H1 (cell line): Measurements from ENCODE around the gene PRSS50. TPM values are rescaled to one million over a fixed set of nuclear protein-coding genes. Genes with fewer than 3 reads are reported as not detected.
A peak's percentile ranks its signal among the peaks of the same experiment; 100 is the strongest.

ENCODE experiments used
- CTCF ChIA-PET: fragments of 300-600 bp; sonication (Branson Sonifier 250); formaldehyde crosslinking; loops from one replicate; lab custom pipeline; 2021; ENCODE audit not compliant: partially characterized antibody; lab: Charles Lee
- POLR2A ChIA-PET: fragments of 300-600 bp; sonication (Branson Sonifier 250); formaldehyde crosslinking; loops from one replicate; lab custom pipeline; 2021; ENCODE audit warnings: inconsistent platforms; ENCODE audit not compliant: partially characterized antibody; lab: Charles Lee
- DNase-seq, 2 experiments: peaks; one replicate each; pipeline versions ENCODE4 v3.0.0 to v3.0.0-alpha.2; 2010 to 2022; ENCODE audit warnings: low spot score in 2 of 2, low read depth in 1 of 2, mixed read lengths in 1 of 2
- FAIRE-seq: peaks from 2 replicates; lab custom pipeline; 2011; peaks lifted over from hg19 to GRCh38; lab: Jason Lieb, UNC
- H2AFZ ChIP-seq: 2 replicates; pipeline ENCODE4 v1.8.1; 2012; ENCODE audit warnings: low read length, inconsistent platforms
- H2AK5ac ChIP-seq: 2 replicates; pipeline ENCODE4 v1.6.1; 2013; ENCODE audit warnings: low read depth, low read length
- H2BK120ac ChIP-seq: replicated peaks from 2 replicates; pipeline ENCODE3; 2013; ENCODE audit warnings: low read depth, low read length, inconsistent platforms
- H2BK12ac ChIP-seq: 2 replicates; pipeline ENCODE4 v1.6.1; 2013; ENCODE audit warnings: low read depth, low read length
- H2BK15ac ChIP-seq: 2 replicates; pipeline ENCODE4 v1.6.1; 2013; ENCODE audit warnings: low read length
- H2BK20ac ChIP-seq: 2 replicates; pipeline ENCODE4 v1.6.1; 2013; ENCODE audit warnings: low read length
- H2BK5ac ChIP-seq: 2 replicates; pipeline ENCODE4 v1.6.1; 2013; ENCODE audit warnings: low read depth, low read length
- H3K14ac ChIP-seq: 2 replicates; pipeline ENCODE4 v1.6.1; 2013; ENCODE audit warnings: inconsistent platforms; ENCODE audit not compliant: insufficient read length
- H3K18ac ChIP-seq: 2 replicates; pipeline ENCODE4 v1.6.1; 2013; ENCODE audit warnings: low read length; ENCODE audit errors: extremely low read depth
- H3K23ac ChIP-seq: 2 replicates; pipeline ENCODE4 v1.6.1; 2013; ENCODE audit warnings: inconsistent platforms; ENCODE audit not compliant: insufficient read length
- H3K23me2 ChIP-seq: 2 replicates; pipeline ENCODE4 v1.6.1; 2013; ENCODE audit warnings: low read depth, low read length
- H3K27ac ChIP-seq: 2 replicates; pipeline ENCODE4 v1.6.1; 2011; ENCODE audit warnings: low read depth, low read length, inconsistent platforms
- H3K27me3 ChIP-seq, 4 experiments: replicated peaks in 1 of 4; 1 replicate in 1 of 4; 2 replicates in 3 of 4; pipeline versions ENCODE4 v1.6.1 to v1.8.1; 2011 to 2013; ENCODE audit warnings: low read length in 3 of 4, mild to moderate bottlenecking in 3 of 4, inconsistent platforms in 2 of 4, mixed read lengths in 2 of 4, moderate library complexity in 1 of 4; ENCODE audit not compliant: control insufficient read depth in 3 of 4, insufficient read depth in 3 of 4; ENCODE audit errors: extremely low read depth in 1 of 4
- H3K36me3 ChIP-seq, 4 experiments: 2 replicates each; pipeline versions ENCODE4 v1.6.1 to v1.8.1; 2011 to 2013; ENCODE audit warnings: mild to moderate bottlenecking in 4 of 4, low read length in 3 of 4, moderate library complexity in 2 of 4, control low read depth in 1 of 4, inconsistent platforms in 1 of 4; ENCODE audit not compliant: insufficient read depth in 4 of 4, control insufficient read depth in 2 of 4
- H3K4ac ChIP-seq: replicated peaks from 2 replicates; pipeline ENCODE3; 2013; ENCODE audit warnings: low read length, low read depth, mixed read lengths, inconsistent platforms; ENCODE audit not compliant: insufficient read length
- H3K4me1 ChIP-seq, 4 experiments: replicated peaks in 1 of 4; 1 replicate in 1 of 4; 2 replicates in 3 of 4; pipeline versions ENCODE4 v1.6.1 to v1.8.1; 2011 to 2013; ENCODE audit warnings: low read length in 3 of 4, inconsistent platforms in 2 of 4, mixed read lengths in 1 of 4; ENCODE audit not compliant: insufficient read depth in 4 of 4, control insufficient read depth in 3 of 4
- H3K4me2 ChIP-seq, 2 experiments: 2 replicates each; pipeline versions ENCODE4 v1.6.1 to v1.8.1; 2011 to 2013; ENCODE audit warnings: low read depth in 2 of 2, low read length in 2 of 2, control low read depth in 1 of 2, inconsistent platforms in 1 of 2, mild to moderate bottlenecking in 1 of 2; ENCODE audit not compliant: insufficient read depth in 1 of 2
- H3K4me3 ChIP-seq, 4 experiments: fragments of 200-600, 300-600 bp in 1 of 4; sonication (generic), shearing (Covaris generic), sonication (Bioruptor Twin) in 1 of 4; 2 replicates each; pipeline versions ENCODE4 v1.5.1 to v1.8.1; 2011 to 2016; ENCODE audit warnings: low read length in 4 of 4, low read depth in 3 of 4, control low read depth in 2 of 4, inconsistent platforms in 2 of 4, mild to moderate bottlenecking in 2 of 4, mixed read lengths in 1 of 4, moderate library complexity in 1 of 4; ENCODE audit not compliant: insufficient read depth in 2 of 4; ENCODE audit errors: extremely low read depth in 1 of 4
- H3K56ac ChIP-seq: replicated peaks from 2 replicates; pipeline ENCODE3; 2013; ENCODE audit warnings: low read depth, mild to moderate bottlenecking, mixed read lengths, low read length, inconsistent platforms; ENCODE audit not compliant: insufficient read length
- H3K79me1 ChIP-seq: 2 replicates; pipeline ENCODE4 v1.6.1; 2013; ENCODE audit warnings: low read depth, low read length, control low read depth
- H3K79me2 ChIP-seq, 2 experiments: 2 replicates each; pipeline versions ENCODE4 v1.6.1 to v1.8.1; 2012 to 2013; ENCODE audit warnings: low read length in 2 of 2, mild to moderate bottlenecking in 2 of 2, inconsistent platforms in 1 of 2; ENCODE audit not compliant: insufficient read depth in 2 of 2, control insufficient read depth in 1 of 2
- H3K9ac ChIP-seq, 4 experiments: replicated peaks in 1 of 4; 1 replicate in 1 of 4; 2 replicates in 3 of 4; pipeline versions ENCODE4 v1.6.1 to v1.8.1; 2011 to 2013; ENCODE audit warnings: low read depth in 3 of 4, low read length in 3 of 4, control low read depth in 2 of 4, mild to moderate bottlenecking in 2 of 4, moderate library complexity in 2 of 4, inconsistent platforms in 1 of 4; ENCODE audit errors: extremely low read depth in 1 of 4
- H3K9me3 ChIP-seq, 2 experiments: 2 replicates each; pipeline versions ENCODE4 v1.6.1 to v1.8.1; 2012 to 2013; ENCODE audit warnings: mild to moderate bottlenecking in 2 of 2, moderate library complexity in 2 of 2, control low read depth in 1 of 2, inconsistent platforms in 1 of 2, low read depth in 1 of 2, low read length in 1 of 2, mixed read lengths in 1 of 2; ENCODE audit not compliant: insufficient read depth in 2 of 2
- H4K20me1 ChIP-seq, 2 experiments: replicated peaks in 1 of 2; 2 replicates each; pipeline versions ENCODE3 to v1.8.1; 2011 to 2013; ENCODE audit warnings: inconsistent platforms in 2 of 2, low read length in 2 of 2, mild to moderate bottlenecking in 1 of 2; ENCODE audit not compliant: insufficient read depth in 2 of 2, control insufficient read depth in 1 of 2
- H4K5ac ChIP-seq: 2 replicates; pipeline ENCODE4 v1.6.1; 2013; ENCODE audit warnings: low read length, low read depth, mixed read lengths, inconsistent platforms; ENCODE audit not compliant: insufficient read length
- H4K8ac ChIP-seq: 2 replicates; pipeline ENCODE4 v1.8.0; 2013; ENCODE audit warnings: mild to moderate bottlenecking, moderate library complexity, low read length, inconsistent platforms; ENCODE audit not compliant: insufficient read depth; ENCODE audit errors: extremely low read depth
- H4K91ac ChIP-seq: replicated peaks from 2 replicates; pipeline ENCODE3; 2013; ENCODE audit warnings: low read length, mixed read lengths, inconsistent platforms; ENCODE audit not compliant: insufficient read length
- BACH1 ChIP-seq: IDR thresholded peaks from 2 replicates; pipeline ENCODE4 v1.6.1; 2012; ENCODE audit warnings: low read length, improper control_type of control experiment
- HDAC6 ChIP-seq: IDR thresholded peaks from one replicate; pipeline ENCODE4 v1.7.1; 2012; ENCODE audit warnings: low read depth, mild to moderate bottlenecking, inconsistent platforms, low read length, moderate library complexity
- JUND ChIP-seq: IDR thresholded peaks from 2 replicates; pipeline ENCODE4 v1.6.1; 2011; ENCODE audit warnings: mild to moderate bottlenecking, improper control_type of control experiment, low read length
- MAFK ChIP-seq: IDR thresholded peaks from 2 replicates; pipeline ENCODE4 v1.6.1; 2012; ENCODE audit warnings: low read depth, mild to moderate bottlenecking, improper control_type of control experiment, low read length
- PHF8 ChIP-seq: fragments of 200-600 bp; sonication (generic); conservative IDR thresholded peaks from 2 replicates; pipeline ENCODE4 v1.7.1; 2012; ENCODE audit warnings: low read depth, mild to moderate bottlenecking, inconsistent platforms, low read length, moderate library complexity
- RAD21 ChIP-seq, 2 experiments: IDR thresholded peaks in 1 of 2; conservative IDR thresholded peaks in 1 of 2; 2 replicates each; pipeline ENCODE4 v1.6.1; 2011; ENCODE audit warnings: low read depth in 2 of 2, low read length in 2 of 2, improper control_type of control experiment in 1 of 2, inconsistent platforms in 1 of 2, mild to moderate bottlenecking in 1 of 2, moderate library complexity in 1 of 2
- SP1 ChIP-seq: IDR thresholded peaks from 2 replicates; pipeline ENCODE4 v1.6.1; 2011; ENCODE audit warnings: low read depth, low read length
- WGBS, 2 experiments: shearing (Covaris generic) in 1 of 2; methylation state at CpG; one replicate each; pipeline versions ENCODE4 v1.1.6 to v1.1.7; 2013 to 2015; ENCODE audit warnings: low lambda C conversion rate in 2 of 2, mixed read lengths in 2 of 2, inconsistent platforms in 1 of 2, low coverage in 1 of 2, missing lambda C conversion rate in 1 of 2; ENCODE audit not compliant: insufficient replicate concordance in 2 of 2, insufficient coverage in 1 of 2, insufficient read length in 1 of 2; ENCODE audit errors: extremely low coverage in 1 of 2, missing lambda C conversion rate in 1 of 2; 5-methylcytosine and 5-hydroxymethylcytosine counted together
- polyA plus RNA-seq, 7 experiments: library from polyadenylated mRNA; depleted of rRNA in 3 of 7; stranded (reverse) in 5 of 7; unstranded in 2 of 7; fragments of >200 nt in 5 of 7; fragments of 200-250 nt in 2 of 7; gene quantifications; 1 replicate in 5 of 7; 2 replicates in 1 of 7; 4 replicates in 1 of 7; pipeline versions ENCODE4 v1.2.1 to v1.2.3, GENCODE V29; 2011 to 2013; ENCODE audit warnings: missing spikeins in 2 of 7, mixed read lengths in 2 of 7
- total RNA-seq: library from RNA; stranded (reverse); fragmentation: NEBNext Ultra II Directional; extraction: Animal tissue kit (Norgen Biotek cat#: 25700); gene quantifications from 2 replicates; pipeline ENCODE4 v1.2.1, GENCODE V29; 2021
- TF ChIP-seq, protein P1 (sequence below): IDR thresholded peaks from 2 replicates; pipeline ENCODE4 v1.6.1; 2011; ENCODE audit warnings: low read depth, mild to moderate bottlenecking, low read length; ENCODE audit not compliant: insufficient read depth
- TF ChIP-seq, protein P2 (sequence below): IDR thresholded peaks from 2 replicates; pipeline ENCODE4 v1.6.1; 2012; ENCODE audit warnings: inconsistent platforms

Gene PRSS50
- total and polyA plus RNA-seq, 2 of the 8 experiments (the other 6 are each of a cell fraction or from before 2014, with no cell fraction given): 0.47 to 0.71 TPM

DNA sequence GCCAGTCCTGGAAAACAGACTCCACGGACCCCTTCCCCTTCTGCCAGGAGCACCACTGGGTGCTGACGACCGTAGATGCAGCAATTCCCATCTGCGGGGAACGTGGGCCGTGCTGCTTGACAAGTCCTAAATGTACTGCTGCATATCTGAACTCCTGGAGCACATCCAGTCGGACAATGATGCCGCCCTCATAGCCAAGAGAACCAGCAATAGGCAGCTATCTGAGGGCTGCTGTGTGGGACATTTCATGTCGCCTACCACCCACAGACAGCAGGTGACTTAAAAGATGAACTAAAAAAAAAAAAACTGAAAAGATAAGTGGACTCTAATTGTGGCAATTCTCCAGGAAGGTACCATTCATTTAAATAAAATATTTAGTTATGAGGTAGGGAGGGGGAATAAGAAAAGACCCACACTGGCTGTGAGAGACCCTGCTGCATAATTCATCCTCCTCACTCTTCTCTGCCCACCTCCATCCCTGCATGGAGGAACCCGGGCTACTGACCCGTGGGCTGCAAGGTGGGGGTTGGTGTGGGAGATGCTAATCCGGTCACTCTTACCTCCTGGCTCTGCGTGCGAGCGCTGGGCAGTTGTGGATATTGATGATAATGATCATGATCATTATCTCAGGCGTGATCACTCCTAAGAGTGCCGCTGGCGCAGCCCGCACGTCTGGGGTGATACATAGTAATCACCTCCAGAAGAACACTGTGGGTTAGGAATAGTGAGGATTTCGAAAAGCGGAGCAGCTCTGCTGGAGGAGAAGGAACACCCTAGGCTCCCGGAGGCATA lies 52.5 kb downstream of the PRSS50 start:
- H2BK20ac ChIP-seq: no peak overlapping the region
- ChIA-PET CTCF (interaction anchor here (0.6 to 5.7 kb wide), 16 partner anchors 9 to 333 kb away, joined by 3 to 41 read pairs (median 6); partner anchors contain the start of gene MYL3), POLR2A (interaction anchor here (1.2 kb wide), 2 partner anchors 30 to 35 kb away, joined by 3 read pairs; no protein-coding TSS in a partner anchor)
- H2BK15ac ChIP-seq: peak overlapping the region; percentile 83; the same call in 1 of the 2 replicates
- no peak overlapping the region for H3K14ac ChIP-seq
- WGBS, 2 experiments: 74% methylated on average over 23 of the region's 23 CpGs; no CpG with 5 or more reads in 1 of the 2 experiments
- H3K56ac ChIP-seq: no peak overlapping the region
- H3K27ac ChIP-seq: no peak overlapping the region
- no peak overlapping the region for H3K4me3 ChIP-seq
- no peaks in the 10 kb centered on the region for H3K36me3 ChIP-seq
- peaks cover 20 to 31% (median 24%) of the 10 kb centered on the region in 4 experiments for H3K4me1 ChIP-seq
- no peak overlapping the region for H2AFZ ChIP-seq
- no peak overlapping the region for H4K5ac ChIP-seq
- H3K9me3 ChIP-seq: no peaks in the 10 kb centered on the region
- H3K23me2 ChIP-seq: no peaks in the 10 kb centered on the region
- no peak overlapping the region for H3K4ac ChIP-seq
- H4K91ac ChIP-seq: no peak overlapping the region
- H3K27me3 ChIP-seq: no peaks in the 10 kb centered on the region; a peak in 1 of 7 replicates
- H2BK5ac ChIP-seq: no peak overlapping the region
- H4K8ac ChIP-seq: no peak overlapping the region
- no peaks in the 10 kb centered on the region for H4K20me1 ChIP-seq
- H2BK120ac ChIP-seq: no peak overlapping the region
- FAIRE-seq (no peak), DNase-seq (no peak)
- no peak overlapping the region for H3K18ac ChIP-seq
- H3K9ac ChIP-seq: no peak overlapping the region
- H3K79me1 ChIP-seq: no peaks in the 10 kb centered on the region
- TF ChIP-seq JUND (no peak), PHF8 (no peak), MAFK (no peak), BACH1 (no peak), RAD21 (IDR thresholded peaks at IDR 0.05 in 1 of 2, conservative IDR thresholded peaks at IDR 0.05 in 1 of 2; ENCODE audit: low read depth in 2 of 2, low read length in 2 of 2) (no peak), HDAC6 (no peak), SP1 (no peak)
- TF ChIP-seq, protein P1, sequence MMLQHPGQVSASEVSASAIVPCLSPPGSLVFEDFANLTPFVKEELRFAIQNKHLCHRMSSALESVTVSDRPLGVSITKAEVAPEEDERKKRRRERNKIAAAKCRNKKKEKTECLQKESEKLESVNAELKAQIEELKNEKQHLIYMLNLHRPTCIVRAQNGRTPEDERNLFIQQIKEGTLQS: no peak
- TF ChIP-seq, protein P2, sequence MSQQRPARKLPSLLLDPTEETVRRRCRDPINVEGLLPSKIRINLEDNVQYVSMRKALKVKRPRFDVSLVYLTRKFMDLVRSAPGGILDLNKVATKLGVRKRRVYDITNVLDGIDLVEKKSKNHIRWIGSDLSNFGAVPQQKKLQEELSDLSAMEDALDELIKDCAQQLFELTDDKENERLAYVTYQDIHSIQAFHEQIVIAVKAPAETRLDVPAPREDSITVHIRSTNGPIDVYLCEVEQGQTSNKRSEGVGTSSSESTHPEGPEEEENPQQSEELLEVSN: no peak
- no peaks in the 10 kb centered on the region for H3K79me2 ChIP-seq
- H2AK5ac ChIP-seq: no peak overlapping the region
- no peak overlapping the region; the same call in 1 of the 2 replicates for H2BK12ac ChIP-seq
- H3K4me2 ChIP-seq: no peak overlapping the region
- H3K23ac ChIP-seq: no peak overlapping the region
